Renal pelvis (tissue), 12 donors: ENCODE measurements around the gene THRB. TPM values are rescaled to one million over a fixed set of nuclear protein-coding genes. Genes with fewer than 3 reads are reported as not detected.

Experiments
- DNase-seq: peaks from one replicate; pipeline ENCODE4 v3.0.0-alpha.2; 2013
- long read RNA-seq, 16 experiments: transcript quantifications; one replicate each; lab custom pipeline, GENCODE V29; 2026
- polyA plus RNA-seq, 3 donors: library from polyadenylated mRNA; unstranded; fragments of 120-200 nt; gene quantifications; one replicate each; pipeline ENCODE4 v1.2.1, GENCODE V29; 2013; ENCODE audit not compliant: insufficient read length in 3 of 3

The THRB gene
- 10 to 100 TPM; 23.3 to 35.9 (median 29.4) TPM for polyA plus RNA-seq
- long read RNA-seq, donor 1, full-length matches to known transcripts, result 2 of 2 reads
- long read RNA-seq, donor 1, partial matches to known transcripts, result 0 of 2 reads
- long read RNA-seq, donor 1, other reads (novel, unspliced or antisense), result 0 of 2 reads
- long read RNA-seq, donor 2, result 0 reads
- long read RNA-seq, donor 3, result 0 reads
- long read RNA-seq, donor 4, partial matches to known transcripts, result 0 of 1 reads
- long read RNA-seq, donor 4, other reads (novel, unspliced or antisense), result 0 of 1 reads
- long read RNA-seq, donor 5, result 0 reads
- long read RNA-seq, donor 6, full-length matches to known transcripts, result 4 of 4 reads
- long read RNA-seq, donor 6, partial matches to known transcripts, result 0 of 4 reads
- long read RNA-seq, donor 6, other reads (novel, unspliced or antisense), result 0 of 4 reads
- long read RNA-seq, donor 7, result 0 reads
- long read RNA-seq, donor 8, result 0 reads
- long read RNA-seq, donor 9, result 0 reads
- long read RNA-seq, donor 10, full-length matches to known transcripts, result 1 of 1 reads
- long read RNA-seq, donor 10, partial matches to known transcripts, result 0 of 1 reads
- long read RNA-seq, donor 10, other reads (novel, unspliced or antisense), result 0 of 1 reads
- long read RNA-seq, donor 11, result 0 reads
- long read RNA-seq, donor 12, full-length matches to known transcripts, result 1 of 1 reads
- long read RNA-seq, donor 12, partial matches to known transcripts, result 0 of 1 reads
- long read RNA-seq, donor 12, other reads (novel, unspliced or antisense), result 0 of 1 reads
- long read RNA-seq, donor 13, result 0 reads
- long read RNA-seq, donor 14, result 0 reads
- long read RNA-seq, donor 15, full-length matches to known transcripts, result 3 of 3 reads
- long read RNA-seq, donor 15, partial matches to known transcripts, result 0 of 3 reads
- long read RNA-seq, donor 15, other reads (novel, unspliced or antisense), result 0 of 3 reads
- long read RNA-seq, donor 16, full-length matches to known transcripts, result 1 of 1 reads
- long read RNA-seq, donor 16, partial matches to known transcripts, result 0 of 1 reads
- long read RNA-seq, donor 16, other reads (novel, unspliced or antisense), result 0 of 1 reads

- peak; percentile 53 for DNase-seq
Measured at GRCh38 chr3:24494618-24495325, at the start of gene THRB. THRB (minus strand) TSS chr3:24494850.

- no peak for DNase-seq
Measured at GRCh38 chr3:24541935-24542334, 47.3 kb upstream of the THRB start.

- DNase-seq, result no peak
Measured at GRCh38 chr3:24540821-24541220, 46.2 kb upstream of the THRB start.

GRCh38 chr3:24539699-24540098 lies 45.0 kb upstream of the THRB start:
- no peak for DNase-seq

- no peak for DNase-seq
Measured at GRCh38 chr3:24538891-24539290, 44.2 kb upstream of the THRB start.

- DNase-seq, result peak; percentile 57
Measured at GRCh38 chr3:24533561-24534193, 39.0 kb upstream of the THRB start.

GRCh38 chr3:24530471-24530870 lies 35.8 kb upstream of the THRB start:
- DNase-seq, result no peak

GRCh38 chr3:24529210-24529609 lies 34.6 kb upstream of the THRB start:
- DNase-seq, result no peak

GRCh38 chr3:24526640-24527212 lies 32.1 kb upstream of the THRB start:
- no peak for DNase-seq

GRCh38 chr3:24525557-24525956 lies 30.9 kb upstream of the THRB start:
- no peak for DNase-seq

- no peak for DNase-seq
Measured at GRCh38 chr3:24525022-24525421, 30.4 kb upstream of the THRB start.

GRCh38 chr3:24523988-24524727 lies 29.5 kb upstream of the THRB start:
- DNase-seq, result no peak

- no peak for DNase-seq
Measured at GRCh38 chr3:24523215-24523614, 28.6 kb upstream of the THRB start.

GRCh38 chr3:24522146-24522579 lies 27.5 kb upstream of the THRB start:
- no peak for DNase-seq

GRCh38 chr3:24521420-24522145 lies 26.9 kb upstream of the THRB start:
- no peak for DNase-seq

- DNase-seq, result no peak
Measured at GRCh38 chr3:24520976-24521419, 26.3 kb upstream of the THRB start.

- no peak for DNase-seq
Measured at GRCh38 chr3:24520101-24520495, 25.4 kb upstream of the THRB start.

- DNase-seq, result no peak
Measured at GRCh38 chr3:24519368-24520100, 24.9 kb upstream of the THRB start.

- no peak for DNase-seq
Measured at GRCh38 chr3:24518990-24519367, 24.3 kb upstream of the THRB start.
